GM18502 (cell line): ENCODE measurements around the gene EIF4E2.
"Not testable (repeated sequence)": the region's sequence is repeated elsewhere in the genome, so short reads cannot be mapped to it uniquely, and the experiment has no call there.

Experiments used
- ATAC-seq: cut with Tn5 transposase; IDR thresholded peaks from one replicate; pipeline ENCODE4 v1.9.1; 2021; ENCODE audit warnings: mild to moderate bottlenecking; ENCODE audit not compliant: unreplicated experiment, poor library complexity

Gene EIF4E2

GRCh38 chr2:232521098-232521497, 29.4 kb upstream of the EIF4E2 start:
- no peak for ATAC-seq

GRCh38 chr2:232521959-232522622, 28.4 kb upstream of the EIF4E2 start:
- no peak for ATAC-seq

GRCh38 chr2:232522623-232523401, 27.7 kb upstream of the EIF4E2 start:
- no peak for ATAC-seq

- no peak for ATAC-seq
These were observed 27.1 kb upstream of the EIF4E2 start for GRCh38 chr2:232523402-232523681.

GRCh38 chr2:232523682-232524597, 26.5 kb upstream of the EIF4E2 start:
- no peak for ATAC-seq

- ATAC-seq: no peak
These were observed 25.7 kb upstream of the EIF4E2 start for GRCh38 chr2:232524771-232525170.

GRCh38 chr2:232525199-232525598, 25.3 kb upstream of the EIF4E2 start:
- no peak for ATAC-seq

- ATAC-seq: no peak
These were observed 24.6 kb upstream of the EIF4E2 start, which contains the start of gene CHRND for GRCh38 chr2:232525791-232526371. TSS of gene CHRND (plus strand) at chr2:232526160. CDS start at chr2:232526216, 56 bp downstream.

- no peak for ATAC-seq
These were observed 24.0 kb upstream of the EIF4E2 start for GRCh38 chr2:232526372-232526941.

- ATAC-seq: no peak
These were observed 22.5 kb upstream of the EIF4E2 start for GRCh38 chr2:232527905-232528470.

- no peak for ATAC-seq
These were observed 21.6 kb upstream of the EIF4E2 start for GRCh38 chr2:232528746-232529460.

GRCh38 chr2:232529806-232530547, 20.5 kb upstream of the EIF4E2 start:
- no peak for ATAC-seq

GRCh38 chr2:232530626-232531260, 19.7 kb upstream of the EIF4E2 start:
- no peak for ATAC-seq

- no peak for ATAC-seq
These were observed 18.1 kb upstream of the EIF4E2 start for GRCh38 chr2:232532419-232532818.

GRCh38 chr2:232532821-232533220, 17.7 kb upstream of the EIF4E2 start:
- ATAC-seq: not testable (repeated sequence)

GRCh38 chr2:232533944-232534710, 16.4 kb upstream of the EIF4E2 start:
- ATAC-seq: no peak

- ATAC-seq: no peak
These were observed 15.4 kb upstream of the EIF4E2 start for GRCh38 chr2:232534940-232535651.
